GM21367 (cell line): ENCODE results near the gene XRN2.
"Not testable (repeated sequence)": the region's sequence is repeated elsewhere in the genome, so short reads cannot be mapped to it uniquely, and the experiment has no call there.

ENCODE experiments used
- ATAC-seq: cut with Tn5 transposase; IDR thresholded peaks from one replicate; pipeline ENCODE4 v1.9.1; 2021; ENCODE audit not compliant: unreplicated experiment

XRN2 gene

DNA sequence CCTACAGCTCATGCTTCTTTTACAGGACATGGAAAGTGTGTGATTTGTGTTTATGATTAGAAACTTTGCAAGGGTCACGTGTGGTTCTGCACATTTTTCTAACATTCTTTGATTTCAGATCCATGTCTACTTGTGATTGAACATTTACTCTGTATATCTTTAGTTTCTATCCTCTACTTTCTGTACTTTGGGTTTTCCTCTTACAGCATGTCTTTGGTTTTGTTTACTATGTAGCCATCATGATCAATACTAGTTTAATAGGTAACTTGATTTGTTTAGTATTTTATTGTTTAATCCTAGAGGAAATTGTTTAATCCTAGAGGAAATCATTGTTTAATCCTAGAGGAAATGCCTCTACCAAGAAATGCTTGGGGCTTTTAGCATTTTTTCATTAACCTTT lies 41.8 kb downstream of the XRN2 start:
- ATAC-seq, result no peak

DNA sequence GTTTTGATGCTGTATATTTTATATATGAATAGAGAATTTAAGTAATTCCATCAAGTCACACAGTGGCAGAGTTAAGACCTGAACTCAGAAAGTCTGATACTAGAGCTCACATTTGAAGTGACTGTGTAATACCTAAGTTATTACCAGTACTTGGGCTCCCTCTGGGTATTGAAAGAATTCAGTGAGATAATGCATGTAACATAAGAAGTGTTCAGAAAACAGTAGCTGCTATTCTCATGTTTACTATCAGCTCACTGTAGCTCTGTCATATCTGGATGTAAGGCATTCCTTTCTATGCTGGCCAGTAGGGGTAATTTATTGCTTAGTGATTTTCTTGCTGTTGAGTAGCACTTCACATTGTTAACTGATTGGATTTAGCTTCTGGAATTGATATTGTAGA lies 49.6 kb downstream of the XRN2 start:
- ATAC-seq, result no peak

- ATAC-seq, result no peak
Observed at GRCh38 chr20:21353236-21353635, 50.1 kb downstream of the XRN2 start.

DNA sequence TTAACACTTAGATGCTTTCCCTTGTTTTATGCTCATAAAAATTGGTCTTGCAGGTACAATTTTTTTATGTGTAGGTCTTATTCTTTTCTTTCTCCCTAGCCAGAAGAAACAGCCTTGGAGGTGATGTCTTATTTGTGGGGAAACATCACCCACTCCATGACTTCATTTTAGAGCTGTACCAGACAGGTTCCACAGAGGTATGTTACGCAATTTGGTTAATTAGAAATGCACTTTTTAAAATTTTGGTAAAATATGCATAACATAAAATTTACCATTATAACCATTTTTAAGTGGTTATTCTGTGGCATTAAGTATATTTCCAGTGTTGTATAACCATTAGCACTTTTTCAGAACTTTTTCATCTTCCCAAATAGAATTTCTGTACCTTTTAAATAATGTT lies 52.9 kb downstream of the XRN2 start:
- no peak for ATAC-seq

- no peak for ATAC-seq
Observed at GRCh38 chr20:21356386-21356785, 53.3 kb downstream of the XRN2 start.

DNA sequence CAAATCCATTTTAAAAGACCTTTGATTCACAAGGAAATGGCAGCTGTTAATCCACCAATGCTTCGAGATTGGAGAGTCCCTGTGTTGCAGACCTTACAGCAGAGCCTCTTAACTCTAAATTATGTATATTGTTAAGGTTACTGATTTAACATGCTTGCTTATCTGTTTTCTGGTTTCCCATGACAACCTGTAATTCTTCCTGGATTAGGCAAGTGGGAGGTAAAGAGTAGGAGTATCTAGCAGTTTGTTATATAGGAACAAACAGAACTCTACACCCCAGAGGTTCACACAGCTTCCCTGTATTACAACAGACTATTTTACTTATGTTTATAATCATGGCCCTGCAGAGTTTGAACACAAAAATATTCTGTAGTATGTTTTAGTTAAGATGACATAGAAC lies 54.7 kb downstream of the XRN2 start:
- no peak for ATAC-seq

GRCh38 chr20:21358737-21359136 lies 55.6 kb downstream of the XRN2 start:
- no peak for ATAC-seq

DNA sequence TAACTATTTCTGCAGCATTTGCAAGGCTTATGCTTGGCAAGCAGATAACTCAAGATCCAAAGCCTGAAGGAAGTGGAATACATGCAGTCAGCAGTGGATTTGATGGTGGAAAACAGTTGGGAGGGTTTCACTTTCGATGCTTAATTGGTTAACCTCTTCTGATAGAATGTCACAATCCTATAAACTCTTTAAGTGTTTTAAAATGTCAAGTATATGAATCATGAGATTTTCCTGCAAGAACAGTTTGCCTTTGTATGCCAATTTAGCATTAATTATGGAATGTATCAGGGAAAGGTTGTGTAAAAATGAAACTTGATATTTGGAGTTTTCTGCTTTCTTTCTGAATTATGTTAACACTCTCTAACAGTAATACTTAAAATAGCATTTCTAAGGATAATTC lies 57.6 kb downstream of the XRN2 start:
- ATAC-seq, result no peak

GRCh38 chr20:21361266-21361665 lies 58.1 kb downstream of the XRN2 start:
- no peak for ATAC-seq

GRCh38 chr20:21364413-21364812 lies 61.3 kb downstream of the XRN2 start:
- no peak for ATAC-seq

DNA sequence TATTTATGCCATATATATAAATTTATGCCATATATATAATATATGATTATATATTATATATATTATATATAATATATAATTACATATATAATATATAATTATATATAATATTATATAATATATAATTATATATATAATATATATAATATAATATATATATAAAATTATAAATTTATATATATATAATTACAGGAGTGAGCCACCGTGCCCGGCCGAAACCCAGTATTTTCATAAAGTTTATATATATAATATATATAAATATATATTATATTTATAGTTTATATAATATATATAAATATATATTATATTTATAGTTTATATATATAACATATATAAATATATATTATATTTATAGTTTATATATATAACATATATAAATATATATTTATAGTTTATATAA lies 62.6 kb downstream of the XRN2 start:
- ATAC-seq, result no peak

- not testable (repeated sequence) for ATAC-seq
Observed at GRCh38 chr20:21366273-21366672, 63.1 kb downstream of the XRN2 start.

DNA sequence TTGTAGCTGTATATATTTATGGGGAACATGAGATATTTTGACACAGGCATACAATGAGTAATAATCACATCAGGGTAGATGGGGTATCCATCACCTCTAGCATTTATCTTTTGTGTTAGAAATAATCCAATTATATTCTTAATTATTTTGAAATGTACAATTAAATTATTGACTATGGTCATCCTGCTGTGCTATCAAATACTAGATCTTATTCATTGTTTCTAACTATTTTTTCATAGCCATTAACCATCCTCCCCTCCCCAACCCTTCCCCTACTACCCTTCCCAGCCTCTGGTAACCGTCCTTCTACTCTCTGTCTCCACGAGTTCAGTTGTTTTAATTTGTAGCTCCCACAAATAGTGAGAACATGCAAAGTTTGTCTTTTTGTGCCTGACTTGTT lies 65.7 kb downstream of the XRN2 start:
- no peak for ATAC-seq

GRCh38 chr20:21371193-21371592 lies 68.1 kb downstream of the XRN2 start:
- no peak for ATAC-seq

DNA sequence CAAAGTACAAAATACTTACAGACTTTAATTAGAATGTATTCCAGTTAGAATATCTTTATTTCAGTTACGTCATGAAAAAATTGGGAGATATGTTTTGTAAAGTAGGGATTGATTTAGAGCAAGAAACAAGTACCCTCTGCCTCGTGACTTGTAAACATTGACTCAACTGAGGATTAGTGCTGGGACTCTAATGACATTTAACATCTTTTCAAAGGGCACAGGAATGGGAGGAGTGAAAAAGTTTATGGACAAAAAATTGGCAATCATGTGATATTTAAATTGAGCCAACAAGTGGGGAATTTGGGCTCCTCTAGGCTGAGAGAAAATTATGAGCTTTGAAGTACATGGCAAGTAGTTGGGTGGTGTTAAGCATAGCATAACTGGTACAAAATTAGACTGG lies 68.9 kb downstream of the XRN2 start:
- ATAC-seq, result no peak

DNA sequence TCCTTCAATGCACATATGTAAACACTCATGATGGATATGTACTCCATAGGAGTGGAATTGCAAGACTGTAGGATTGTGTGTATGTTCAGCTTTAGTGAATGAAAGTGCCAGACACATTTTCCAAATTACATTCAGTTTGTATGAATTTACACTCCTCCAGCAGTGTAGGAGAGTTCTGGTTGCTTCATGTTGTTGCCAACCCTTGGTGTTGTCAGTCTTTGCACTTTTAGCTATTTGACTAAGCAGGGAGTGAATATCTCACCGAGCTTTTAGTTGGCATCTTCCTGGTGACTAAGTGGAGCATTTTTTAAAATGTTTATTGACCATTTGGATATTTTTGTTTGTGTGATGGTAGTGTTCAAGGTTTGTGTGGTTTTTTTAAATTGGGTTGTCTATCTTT lies 70.3 kb downstream of the XRN2 start:
- ATAC-seq, result no peak

DNA sequence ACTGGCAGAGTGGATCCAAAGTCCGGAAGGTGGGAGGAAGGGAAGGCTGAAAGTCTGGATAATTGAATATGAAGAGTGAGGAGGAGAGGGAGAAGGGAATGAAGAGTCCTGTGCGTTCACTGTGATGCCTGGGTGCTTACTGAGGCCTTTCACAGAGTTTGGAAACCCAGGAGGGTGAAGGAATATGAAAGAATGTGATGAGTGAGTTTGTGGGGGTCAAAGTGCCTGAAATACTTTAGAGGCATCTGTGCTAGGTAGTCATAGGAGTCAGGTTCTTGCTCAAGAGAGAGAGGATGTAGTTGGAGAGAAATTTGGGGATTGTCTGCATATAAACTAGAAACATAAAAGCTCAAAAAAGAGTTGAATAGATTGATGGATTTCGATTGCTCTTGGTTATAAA lies 73.5 kb downstream of the XRN2 start:
- ATAC-seq, result no peak

GRCh38 chr20:21377701-21378100 lies 74.6 kb downstream of the XRN2 start:
- no peak for ATAC-seq

DNA sequence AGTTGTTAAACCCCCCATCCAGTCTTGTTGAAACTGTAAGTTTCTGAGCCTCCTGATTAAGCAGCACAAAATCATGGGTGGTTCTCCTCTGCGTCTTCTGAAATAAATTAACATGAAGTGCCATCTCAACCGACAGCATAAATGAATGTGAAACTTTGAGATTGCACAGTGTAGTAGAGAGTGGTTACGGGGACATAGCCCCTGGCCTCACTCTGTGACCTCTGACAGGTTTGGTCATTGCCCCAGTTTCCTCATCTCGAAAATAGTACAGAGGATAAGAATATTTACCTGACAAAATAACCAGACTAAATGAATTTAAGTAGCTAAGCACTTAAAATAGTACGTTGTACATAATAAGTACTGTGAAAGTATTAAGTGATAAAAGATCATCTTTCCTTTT lies 75.1 kb downstream of the XRN2 start:
- ATAC-seq, result no peak

DNA sequence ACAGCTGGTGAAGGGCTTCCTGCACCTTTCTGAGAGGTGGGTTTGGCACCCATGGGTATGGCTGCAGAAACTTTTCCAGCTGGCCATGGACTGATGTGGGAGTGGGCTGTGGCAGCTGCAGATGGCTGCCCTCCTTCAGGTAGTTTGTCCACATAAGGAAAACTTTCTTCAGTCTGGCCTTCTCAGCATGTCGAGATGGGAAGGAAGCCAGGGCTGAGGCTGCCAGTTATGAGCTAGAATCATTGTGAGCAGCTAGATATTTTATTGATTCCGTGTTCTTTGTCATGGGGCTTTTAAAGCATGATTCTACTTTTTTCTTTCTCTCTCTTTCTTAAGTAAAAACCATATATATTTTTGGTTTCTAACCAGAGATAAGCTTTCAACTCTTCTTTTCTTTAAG lies 77.6 kb downstream of the XRN2 start:
- no peak for ATAC-seq

GRCh38 chr20:21381619-21382018 lies 78.5 kb downstream of the XRN2 start:
- no peak for ATAC-seq

DNA sequence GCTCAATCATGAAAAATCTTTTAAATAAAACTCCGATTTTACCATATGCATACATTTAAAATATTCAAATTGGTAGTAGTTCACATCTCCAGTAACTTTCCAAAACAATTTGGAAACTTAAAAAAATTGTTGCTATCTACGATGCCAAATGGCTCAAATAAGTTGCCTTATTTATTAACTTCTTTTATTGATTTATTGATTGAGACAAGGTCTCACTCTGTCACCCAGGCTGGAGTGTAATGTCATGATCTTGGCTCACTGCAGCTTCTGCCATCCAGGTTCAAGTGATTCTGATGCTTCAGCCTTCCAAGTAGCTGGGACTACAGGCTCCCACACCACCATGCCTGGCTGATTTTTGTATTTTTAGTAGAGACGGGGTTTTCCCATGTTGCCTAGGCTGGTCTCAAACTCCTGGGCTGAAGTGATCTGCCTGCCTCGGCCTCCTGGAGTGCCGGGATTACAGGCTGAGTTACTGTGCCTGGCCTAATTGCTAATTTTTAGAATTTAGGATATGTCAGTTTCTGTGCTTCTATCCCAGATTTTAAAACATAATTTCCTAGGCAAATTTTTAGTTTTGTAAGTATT lies 81.3 kb downstream of the XRN2 start:
- ATAC-seq, result no peak

DNA sequence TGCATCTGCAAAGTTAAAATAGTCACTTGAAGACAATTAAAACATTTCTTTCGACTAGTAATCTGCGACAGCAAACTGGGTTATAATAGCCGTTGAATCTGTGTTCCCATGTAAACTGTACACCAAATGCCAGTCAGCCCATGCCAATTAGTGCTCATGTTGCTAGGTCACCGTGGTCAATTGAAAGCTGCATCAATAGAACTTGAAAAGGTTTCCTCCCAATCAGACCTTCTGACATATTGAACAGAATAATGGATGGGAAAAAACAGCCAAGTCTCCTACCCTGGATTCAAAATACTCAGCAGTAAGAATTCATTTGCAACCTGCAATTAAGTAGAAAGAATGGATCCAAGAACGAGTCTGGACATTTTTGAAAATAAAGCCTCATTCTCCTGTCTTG lies 83.0 kb downstream of the XRN2 start:
- ATAC-seq, result no peak

- ATAC-seq, result no peak
Observed at GRCh38 chr20:21387528-21387927, 84.4 kb downstream of the XRN2 start.
